MCF 10A (cell line): ENCODE results near the gene ARL4C. TPM values are rescaled to one million over a fixed set of nuclear protein-coding genes. Genes with fewer than 3 reads are reported as not detected.

Experiments
- BruUV-seq: library from RNA; stranded (reverse); fragments of 400-500 nt; replicated peaks from 2 replicates; lab custom pipeline; 2021; lab: Mats Ljungman, UMichigan
- CTCF ChIA-PET: fragments of 300-600 bp; sonication (Branson Sonifier 250); formaldehyde crosslinking; extraction: SDS; loops from one replicate; lab custom pipeline; 2021; ENCODE audit warnings: antibody characterized with exemption, inconsistent platforms; lab: Yijun Ruan, JAX
- POLR2A ChIA-PET: fragments of 300-600, 350-650 bp; sonication (Branson Sonifier 250); formaldehyde crosslinking; extraction: SDS; loops from one replicate; lab custom pipeline; 2020; ENCODE audit warnings: antibody characterized with exemption, inconsistent platforms; lab: Yijun Ruan, JAX
- DNase-seq: peaks from one replicate; pipeline ENCODE4 v3.0.0-alpha.2; 2018; ENCODE audit not compliant: unreplicated experiment
- H3K27ac Mint-ChIP-seq: one replicate; pipeline ENCODE4 v1.8.0; 2022; ENCODE audit warnings: mild to moderate bottlenecking, low read depth, mixed read lengths; ENCODE audit not compliant: unreplicated experiment
- H3K27me3 Mint-ChIP-seq: one replicate; pipeline ENCODE4 v1.8.0; 2022; ENCODE audit warnings: mixed read lengths; ENCODE audit not compliant: insufficient read depth, unreplicated experiment
- H3K36me3 Mint-ChIP-seq: one replicate; pipeline ENCODE4 v1.8.0; 2022; ENCODE audit warnings: mild to moderate bottlenecking, moderate library complexity, mixed read lengths; ENCODE audit not compliant: insufficient read depth, unreplicated experiment
- H3K4me1 Mint-ChIP-seq: one replicate; pipeline ENCODE4 v1.8.0; 2022; ENCODE audit warnings: mixed read lengths; ENCODE audit not compliant: insufficient read depth, unreplicated experiment
- H3K4me3 Mint-ChIP-seq: one replicate; pipeline ENCODE4 v1.8.0; 2022; ENCODE audit warnings: mild to moderate bottlenecking, moderate library complexity, mixed read lengths; ENCODE audit not compliant: unreplicated experiment
- H3K9me3 Mint-ChIP-seq: one replicate; pipeline ENCODE4 v1.8.0; 2022; ENCODE audit warnings: mixed read lengths; ENCODE audit not compliant: unreplicated experiment
- intact Hi-C: fragments of 100-400 bp; cut with micrococcal nuclease; formaldehyde crosslinking; loops from 2 replicates; pipeline ENCODE4 v1.14.1; 2022
- total RNA-seq: library from RNA; stranded (reverse); gene quantifications from 2 replicates; pipeline ENCODE4 v1.2.3, GENCODE V29; 2022
- TF ChIP-seq, protein P1 (sequence below): fragments of 200-600 bp; IDR thresholded peaks from one replicate; pipeline ENCODE4 v1.8.0; 2022; ENCODE audit warnings: antibody characterized with exemption, mild to moderate bottlenecking; ENCODE audit not compliant: unreplicated experiment

Gene ARL4C
- total RNA-seq, 1 experiment from 2014 or later = 3.5 TPM

DNA sequence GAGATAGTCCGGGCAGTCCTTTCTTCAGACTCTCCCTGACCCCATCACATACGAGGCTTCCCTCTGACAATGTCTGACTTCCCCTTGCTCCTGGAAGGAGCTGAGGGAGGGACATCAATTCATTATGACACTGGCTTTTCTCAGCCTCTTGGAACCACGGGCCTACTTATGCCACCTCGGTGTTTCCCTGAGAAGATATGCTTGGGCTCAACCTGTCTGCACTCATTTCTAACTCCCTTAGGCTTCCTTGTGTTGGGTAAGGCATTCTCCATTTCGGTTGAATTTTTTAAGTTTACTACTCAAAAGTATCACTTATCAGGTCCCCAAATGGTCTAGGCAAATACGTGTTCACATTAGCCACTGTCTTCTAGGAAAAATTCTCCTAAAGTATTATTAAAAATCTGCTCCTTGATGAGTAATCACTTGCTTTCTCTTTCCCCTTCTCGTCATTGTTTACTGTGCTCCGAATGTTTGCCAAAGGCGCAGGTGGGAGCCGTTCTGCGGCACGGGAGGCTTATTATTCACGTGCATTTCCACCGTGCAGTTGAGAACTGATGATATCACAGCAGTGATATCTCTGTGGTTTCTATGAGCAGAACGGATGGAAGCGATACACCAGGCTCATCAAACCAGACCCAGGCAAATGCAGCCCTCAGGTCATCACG is 33.1 kb downstream of the ARL4C start:
- POLR2A ChIA-PET = no interaction called here
- no peak overlapping the region for H3K27ac Mint-ChIP-seq
- TF ChIP-seq, protein P1, sequence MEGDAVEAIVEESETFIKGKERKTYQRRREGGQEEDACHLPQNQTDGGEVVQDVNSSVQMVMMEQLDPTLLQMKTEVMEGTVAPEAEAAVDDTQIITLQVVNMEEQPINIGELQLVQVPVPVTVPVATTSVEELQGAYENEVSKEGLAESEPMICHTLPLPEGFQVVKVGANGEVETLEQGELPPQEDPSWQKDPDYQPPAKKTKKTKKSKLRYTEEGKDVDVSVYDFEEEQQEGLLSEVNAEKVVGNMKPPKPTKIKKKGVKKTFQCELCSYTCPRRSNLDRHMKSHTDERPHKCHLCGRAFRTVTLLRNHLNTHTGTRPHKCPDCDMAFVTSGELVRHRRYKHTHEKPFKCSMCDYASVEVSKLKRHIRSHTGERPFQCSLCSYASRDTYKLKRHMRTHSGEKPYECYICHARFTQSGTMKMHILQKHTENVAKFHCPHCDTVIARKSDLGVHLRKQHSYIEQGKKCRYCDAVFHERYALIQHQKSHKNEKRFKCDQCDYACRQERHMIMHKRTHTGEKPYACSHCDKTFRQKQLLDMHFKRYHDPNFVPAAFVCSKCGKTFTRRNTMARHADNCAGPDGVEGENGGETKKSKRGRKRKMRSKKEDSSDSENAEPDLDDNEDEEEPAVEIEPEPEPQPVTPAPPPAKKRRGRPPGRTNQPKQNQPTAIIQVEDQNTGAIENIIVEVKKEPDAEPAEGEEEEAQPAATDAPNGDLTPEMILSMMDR = no peak
- CTCF ChIA-PET = no interaction called here
- intact Hi-C loops = no loop called here
- no peak for DNase-seq
- no TSS peak for BruUV-seq
- H3K4me3 Mint-ChIP-seq = no peak overlapping the region
- no peaks in the 10 kb centered on the region for H3K27me3 Mint-ChIP-seq
- H3K9me3 Mint-ChIP-seq = no peaks in the 10 kb centered on the region
- no peaks in the 10 kb centered on the region for H3K4me1 Mint-ChIP-seq
- no peaks in the 10 kb centered on the region for H3K36me3 Mint-ChIP-seq

DNA sequence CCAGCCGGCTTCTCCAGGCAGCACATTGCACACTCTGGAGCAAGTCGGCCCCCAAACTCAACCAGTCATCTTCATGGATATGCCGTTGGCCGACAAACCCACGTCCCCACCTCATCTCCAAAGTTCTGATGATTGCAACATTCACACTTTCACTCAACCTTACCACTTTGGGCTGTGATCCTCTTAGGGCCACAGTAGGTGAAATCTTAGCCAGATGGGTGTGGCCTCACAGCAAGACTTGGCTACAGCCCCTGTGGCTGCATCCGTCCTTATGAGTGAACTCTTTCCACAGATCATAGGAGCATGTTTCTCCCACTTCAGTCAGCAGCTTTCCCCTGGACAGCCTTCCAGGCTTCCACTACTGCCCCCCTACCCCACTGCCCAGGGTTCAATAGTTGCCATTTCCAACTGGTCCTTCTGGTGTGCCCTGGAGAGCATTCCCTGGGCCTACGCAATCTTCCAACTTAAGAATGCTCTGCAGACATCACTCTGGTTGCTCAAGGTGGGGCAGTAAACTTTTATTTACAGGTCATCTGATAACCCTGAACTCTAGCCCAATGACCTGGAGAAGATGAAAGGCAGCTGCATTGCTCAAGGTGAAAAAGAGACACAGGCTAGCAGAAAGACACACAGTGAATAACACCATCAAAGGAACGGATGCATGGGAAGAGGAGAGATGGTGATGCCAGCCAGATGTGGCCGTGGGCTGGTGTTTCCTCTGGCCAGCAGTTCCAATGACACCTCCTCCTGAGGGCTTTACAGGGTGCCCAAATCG is 34.5 kb downstream of the ARL4C start:
- no peaks in the 10 kb centered on the region for H3K36me3 Mint-ChIP-seq
- intact Hi-C loops = no loop called here
- POLR2A ChIA-PET = no interaction called here
- no peaks in the 10 kb centered on the region for H3K27me3 Mint-ChIP-seq
- TF ChIP-seq, protein P1 = no peak
- H3K4me3 Mint-ChIP-seq = no peak overlapping the region
- H3K9me3 Mint-ChIP-seq = no peaks in the 10 kb centered on the region
- DNase-seq = no peak
- BruUV-seq = no TSS peak
- H3K4me1 Mint-ChIP-seq = no peaks in the 10 kb centered on the region
- no peak overlapping the region for H3K27ac Mint-ChIP-seq
- CTCF ChIA-PET = no interaction called here

DNA sequence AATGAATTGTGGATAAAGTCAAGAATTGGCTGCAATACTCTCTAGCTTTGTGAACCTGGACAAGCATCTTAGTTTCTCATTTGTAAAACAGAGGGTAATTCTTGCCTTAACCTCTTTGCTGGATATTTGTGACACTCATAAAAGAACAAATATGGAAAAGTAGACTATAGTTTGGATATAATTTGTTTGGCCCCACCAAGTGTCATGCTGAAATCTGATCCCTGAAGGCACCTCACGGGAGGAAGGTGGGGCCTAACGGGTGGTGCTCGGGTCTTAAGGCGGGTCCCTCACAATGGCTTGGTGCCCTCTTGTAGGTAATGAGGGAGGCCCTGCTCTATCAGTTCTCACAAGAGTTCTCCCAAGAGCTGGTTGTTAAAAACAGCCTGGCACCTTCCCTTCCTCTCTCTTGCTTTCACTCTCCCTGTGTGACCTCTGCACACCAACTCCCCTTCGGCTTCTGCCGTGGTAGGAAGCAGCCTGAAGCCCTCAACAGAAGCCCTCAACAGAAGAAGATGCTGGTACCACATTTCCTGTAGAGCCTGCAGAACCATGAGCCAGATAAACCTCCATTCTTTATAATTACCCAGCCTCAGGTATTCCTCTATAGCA is 37.4 kb downstream of the ARL4C start:
- ChIA-PET POLR2A (interaction anchor here (0.5 to 1.6 kb wide), 2 partner anchors 13 to 148 kb away, joined by 4 to 6 read pairs; no protein-coding TSS in a partner anchor), CTCF (no interaction called here)
- TF ChIP-seq, protein P1 = no peak
- Mint-ChIP-seq H3K27ac (no peak overlapping the region), H3K27me3 (no peaks in the 10 kb centered on the region), H3K4me3 (no peak overlapping the region), H3K36me3 (peaks cover 6% of the 10 kb centered on the region), H3K4me1 (no peaks in the 10 kb centered on the region), H3K9me3 (no peaks in the 10 kb centered on the region)
- BruUV-seq = no TSS peak
- intact Hi-C loops = no loop called here
- DNase-seq = no peak

DNA sequence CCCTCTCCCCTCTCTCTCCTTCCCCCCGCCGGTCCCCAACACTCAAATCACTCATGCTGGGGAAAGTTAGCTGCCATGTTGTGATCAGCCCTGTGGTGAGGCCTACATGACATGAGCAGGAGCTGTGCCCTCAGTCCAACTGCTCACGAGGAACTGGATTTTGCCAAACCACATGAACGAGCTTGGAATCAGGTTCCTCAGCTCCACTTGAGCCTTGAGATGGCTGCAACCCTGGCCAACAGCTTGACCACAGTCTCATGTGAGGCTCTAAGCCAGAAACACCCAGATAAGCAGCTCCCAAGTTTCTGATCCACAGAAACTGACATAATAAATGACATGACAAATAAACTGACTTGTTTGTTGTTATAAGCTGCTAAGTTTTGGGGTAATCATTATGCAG is 38.4 kb downstream of the ARL4C start:
- TF ChIP-seq, protein P1 = no peak
- Mint-ChIP-seq H3K27me3 (no peaks in the 10 kb centered on the region), H3K9me3 (no peaks in the 10 kb centered on the region), H3K36me3 (peaks cover 6% of the 10 kb centered on the region), H3K27ac (no peak overlapping the region), H3K4me1 (no peaks in the 10 kb centered on the region), H3K4me3 (no peak overlapping the region)
- no peak for DNase-seq
- intact Hi-C loops = no loop called here
- CTCF ChIA-PET = interaction anchor here (0.7 kb wide), 1 partner anchor 1127 kb away, joined by 3 read pairs; no protein-coding TSS in a partner anchor
- POLR2A ChIA-PET = interaction anchor here (1.6 kb wide), 1 partner anchor 12 kb away, joined by 6 read pairs; no protein-coding TSS in a partner anchor
- BruUV-seq = no TSS peak
